Smooth muscle cell (in vitro differentiated cells): Measurements from ENCODE around the gene ABCA13. TPM values are rescaled to one million over a fixed set of nuclear protein-coding genes. Genes with fewer than 3 reads are reported as not detected.

Experiments used
- DNase-seq: peaks from one replicate; lab custom pipeline; 2025; ENCODE audit not compliant: unreplicated experiment; lab: John Stamatoyannopoulos, UW
- H2AFZ ChIP-seq: fragments of 200-600 bp; sonication (generic); 2 replicates; pipeline ENCODE4 v1.6.0; 2016; ENCODE audit warnings: antibody characterized with exemption, low read depth, mild to moderate bottlenecking
- H3F3A ChIP-seq: fragments of 200-600 bp; sonication (generic); 2 replicates; pipeline ENCODE4 v1.6.0; 2017; ENCODE audit warnings: antibody characterized with exemption, low read depth
- H3K27ac ChIP-seq: fragments of 200-600 bp; sonication (generic); 2 replicates; pipeline ENCODE4 v1.5.1; 2016; ENCODE audit warnings: low read depth, mild to moderate bottlenecking
- H3K27me3 ChIP-seq: fragments of 200-600 bp; sonication (generic); 2 replicates; pipeline ENCODE4 v1.6.1; 2016; ENCODE audit warnings: low read depth, mild to moderate bottlenecking
- H3K36me3 ChIP-seq: fragments of 200-600 bp; sonication (generic); 2 replicates; pipeline ENCODE4 v1.5.1; 2016; ENCODE audit warnings: low read depth
- H3K4me1 ChIP-seq: fragments of 200-600 bp; sonication (generic); 2 replicates; pipeline ENCODE4 v1.5.1; 2016; ENCODE audit warnings: low read depth
- H3K4me2 ChIP-seq: fragments of 200-600 bp; sonication (generic); 2 replicates; pipeline ENCODE4 v1.6.0; 2016; ENCODE audit warnings: mild to moderate bottlenecking
- H3K4me3 ChIP-seq: fragments of 200-600 bp; sonication (generic); 2 replicates; pipeline ENCODE4 v1.5.1; 2016; ENCODE audit warnings: mild to moderate bottlenecking
- H3K79me2 ChIP-seq: fragments of 200-600 bp; sonication (generic); 2 replicates; pipeline ENCODE4 v1.6.0; 2016; ENCODE audit warnings: low read depth, mild to moderate bottlenecking
- H3K9ac ChIP-seq: fragments of 200-600 bp; sonication (generic); 2 replicates; pipeline ENCODE4 v1.6.0; 2016; ENCODE audit warnings: low read depth
- H3K9me3 ChIP-seq: fragments of 200-600 bp; sonication (generic); replicated peaks from 2 replicates; pipeline ENCODE4 v1.5.1; 2016; ENCODE audit warnings: low read depth
- H4K20me1 ChIP-seq: fragments of 200-600 bp; sonication (generic); 2 replicates; pipeline ENCODE4 v1.6.0; 2016; ENCODE audit warnings: low read depth
- WGBS: methylation state at CpG from one replicate; pipeline ENCODE4 v1.1.7; 2016; ENCODE audit warnings: low lambda C conversion rate; 5-methylcytosine and 5-hydroxymethylcytosine counted together
- polyA plus RNA-seq: library from polyadenylated mRNA; unstranded; fragments of >200 nt; fragmentation: Nextera tagmentation; extraction: Ambion mirVana; gene quantifications from 2 replicates; pipeline ENCODE4 v1.2.1, GENCODE V29; 2016
- total RNA-seq: library from RNA; depleted of rRNA; stranded (reverse); fragments of >200 nt; gene quantifications from 2 replicates; pipeline ENCODE4 v1.2.3, GENCODE V29; 2014
- TF ChIP-seq, protein P1 (sequence below): fragments of 200-600 bp; sonication (generic); IDR thresholded peaks from 2 replicates; pipeline ENCODE4 v1.5.1; 2017; ENCODE audit warnings: borderline replicate concordance, mild to moderate bottlenecking, antibody characterized with exemption; ENCODE audit not compliant: insufficient read depth, poor library complexity, severe bottlenecking

The ABCA13 gene
- total and polyA plus RNA-seq, 2 experiments from 2014 or later, result not detected

DNA sequence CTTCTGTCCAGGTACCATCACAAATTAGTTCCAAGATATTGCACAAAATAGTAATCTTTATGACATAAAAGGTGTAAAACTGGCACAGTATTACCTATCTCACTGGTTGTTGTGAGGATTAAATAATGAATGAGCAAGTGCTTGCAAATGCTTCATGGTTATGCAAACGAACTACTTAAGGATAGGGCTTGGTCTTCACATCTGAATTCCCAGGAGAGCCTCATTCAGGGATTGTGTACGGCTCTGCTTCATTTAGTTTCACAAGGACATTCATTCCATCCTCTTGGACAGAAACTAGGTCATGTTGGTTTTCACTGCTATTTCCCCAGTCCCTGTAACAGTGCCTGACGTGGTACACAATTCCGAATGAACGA is 12.1 kb downstream of the ABCA13 start:
- H3K27ac ChIP-seq, result peak overlapping the region; percentile 58
- peak overlapping the region; percentile 25 for H3K4me2 ChIP-seq
- no peaks in the 10 kb centered on the region for H4K20me1 ChIP-seq
- no peak overlapping the region for H3K9ac ChIP-seq
- 82% methylated on average over 5 of the region's 5 CpGs for WGBS
- no peak overlapping the region for H3K4me3 ChIP-seq
- no peaks in the 10 kb centered on the region for H3K36me3 ChIP-seq
- peaks cover 10% of the 10 kb centered on the region for H3K4me1 ChIP-seq
- no peak overlapping the region for H2AFZ ChIP-seq
- H3K79me2 ChIP-seq, result no peaks in the 10 kb centered on the region
- TF ChIP-seq, protein P1, sequence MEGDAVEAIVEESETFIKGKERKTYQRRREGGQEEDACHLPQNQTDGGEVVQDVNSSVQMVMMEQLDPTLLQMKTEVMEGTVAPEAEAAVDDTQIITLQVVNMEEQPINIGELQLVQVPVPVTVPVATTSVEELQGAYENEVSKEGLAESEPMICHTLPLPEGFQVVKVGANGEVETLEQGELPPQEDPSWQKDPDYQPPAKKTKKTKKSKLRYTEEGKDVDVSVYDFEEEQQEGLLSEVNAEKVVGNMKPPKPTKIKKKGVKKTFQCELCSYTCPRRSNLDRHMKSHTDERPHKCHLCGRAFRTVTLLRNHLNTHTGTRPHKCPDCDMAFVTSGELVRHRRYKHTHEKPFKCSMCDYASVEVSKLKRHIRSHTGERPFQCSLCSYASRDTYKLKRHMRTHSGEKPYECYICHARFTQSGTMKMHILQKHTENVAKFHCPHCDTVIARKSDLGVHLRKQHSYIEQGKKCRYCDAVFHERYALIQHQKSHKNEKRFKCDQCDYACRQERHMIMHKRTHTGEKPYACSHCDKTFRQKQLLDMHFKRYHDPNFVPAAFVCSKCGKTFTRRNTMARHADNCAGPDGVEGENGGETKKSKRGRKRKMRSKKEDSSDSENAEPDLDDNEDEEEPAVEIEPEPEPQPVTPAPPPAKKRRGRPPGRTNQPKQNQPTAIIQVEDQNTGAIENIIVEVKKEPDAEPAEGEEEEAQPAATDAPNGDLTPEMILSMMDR, result no peak
- peaks cover 6% of the 10 kb centered on the region for H3K9me3 ChIP-seq
- DNase-seq, result no peak
- no peaks in the 10 kb centered on the region for H3K27me3 ChIP-seq
- no peaks in the 10 kb centered on the region for H3F3A ChIP-seq

DNA sequence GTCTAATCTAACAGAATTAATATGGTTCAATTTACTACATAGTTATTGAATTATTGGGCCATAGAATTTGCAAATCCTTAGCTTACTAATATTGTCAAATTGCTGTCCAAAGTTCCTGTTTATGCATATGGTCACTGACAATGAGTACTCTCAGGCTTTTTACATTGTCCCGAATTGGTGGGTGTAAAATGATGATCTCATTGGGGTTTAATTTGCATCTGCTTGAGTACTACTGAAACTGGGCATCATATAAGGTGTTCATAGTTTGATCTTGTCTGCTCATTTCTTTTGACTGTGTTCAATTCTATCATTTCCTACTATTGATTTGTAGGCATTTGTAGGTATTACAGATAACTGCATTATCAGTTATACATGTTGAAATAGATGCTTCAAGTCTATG is 12.7 kb downstream of the ABCA13 start:
- Histone ChIP-seq H3K9ac (no peak overlapping the region), H3K36me3 (no peaks in the 10 kb centered on the region), H3K4me2 (no peak overlapping the region), H4K20me1 (no peaks in the 10 kb centered on the region), H3K27me3 (no peaks in the 10 kb centered on the region), H3K27ac (no peak overlapping the region), H3K4me3 (no peak overlapping the region), H3K79me2 (no peaks in the 10 kb centered on the region), H2AFZ (no peak overlapping the region), H3K9me3 (peaks cover 6% of the 10 kb centered on the region), H3K4me1 (peaks cover 10% of the 10 kb centered on the region), H3F3A (no peaks in the 10 kb centered on the region)
- DNase-seq, result no peak
- WGBS, result 76% methylated on average over 1 of the region's 1 CpG
- TF ChIP-seq, protein P1, result no peak

DNA sequence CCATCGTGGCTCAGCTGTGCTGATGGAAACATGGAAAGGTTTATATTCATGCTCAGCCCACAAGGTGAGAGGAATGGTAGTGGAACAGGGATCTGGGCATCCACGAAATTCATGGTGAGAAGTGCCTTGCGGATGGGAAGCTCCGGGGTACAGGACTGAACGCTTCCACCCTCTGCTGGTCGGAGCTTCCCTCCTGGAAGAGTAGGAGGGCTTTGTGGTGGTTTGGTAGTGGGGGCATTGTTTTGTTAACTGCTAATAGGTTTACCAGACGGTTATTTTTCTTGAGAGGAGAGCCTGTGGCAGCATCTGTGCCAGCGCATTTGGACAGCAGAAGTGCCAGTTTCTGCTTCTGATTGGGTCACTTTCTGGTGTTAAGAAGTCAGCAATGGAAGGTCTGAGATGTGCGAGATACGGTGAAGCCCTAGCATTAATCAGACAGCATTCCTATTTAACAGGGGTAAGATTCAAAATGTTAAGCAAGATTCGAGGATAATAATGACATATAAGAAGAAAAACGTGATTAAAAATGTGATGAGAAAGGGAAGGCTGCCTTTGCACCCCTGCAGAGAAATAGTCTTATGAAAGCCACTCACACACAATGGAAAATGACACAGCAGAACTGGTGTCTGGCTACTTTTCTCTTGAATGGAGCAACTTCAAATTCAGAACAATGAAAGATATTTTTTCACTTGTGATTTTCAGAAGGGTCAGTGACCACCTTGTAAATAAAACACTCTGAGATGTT is 17.7 kb downstream of the ABCA13 start:
- no peaks in the 10 kb centered on the region for H3K36me3 ChIP-seq
- H3F3A ChIP-seq, result no peaks in the 10 kb centered on the region
- H3K4me2 ChIP-seq, result no peak overlapping the region
- H3K79me2 ChIP-seq, result no peaks in the 10 kb centered on the region
- H3K27ac ChIP-seq, result no peak overlapping the region
- no peaks in the 10 kb centered on the region for H3K27me3 ChIP-seq
- H3K4me1 ChIP-seq, result no peaks in the 10 kb centered on the region
- H3K9ac ChIP-seq, result no peak overlapping the region
- H2AFZ ChIP-seq, result no peak overlapping the region
- TF ChIP-seq, protein P1, result no peak
- 86% methylated on average over 12 of the region's 12 CpGs for WGBS
- H3K4me3 ChIP-seq, result no peak overlapping the region
- DNase-seq, result no peak
- no peaks in the 10 kb centered on the region for H4K20me1 ChIP-seq
- peaks cover 6% of the 10 kb centered on the region for H3K9me3 ChIP-seq

GRCh38 chr7:48192996-48193395 is 21.7 kb downstream of the ABCA13 start:
- H3K9me3 ChIP-seq, result no peaks in the 10 kb centered on the region
- no peaks in the 10 kb centered on the region for H3F3A ChIP-seq
- no peak overlapping the region for H3K27ac ChIP-seq
- no peak overlapping the region for H2AFZ ChIP-seq
- H3K27me3 ChIP-seq, result no peaks in the 10 kb centered on the region
- TF ChIP-seq, protein P1, result no peak
- H3K4me2 ChIP-seq, result no peak overlapping the region
- 79% methylated on average over 1 of the region's 1 CpG for WGBS
- H3K9ac ChIP-seq, result no peak overlapping the region
- DNase-seq, result no peak
- no peaks in the 10 kb centered on the region for H3K4me1 ChIP-seq
- H4K20me1 ChIP-seq, result no peaks in the 10 kb centered on the region
- no peaks in the 10 kb centered on the region for H3K36me3 ChIP-seq
- H3K4me3 ChIP-seq, result no peak overlapping the region
- H3K79me2 ChIP-seq, result no peaks in the 10 kb centered on the region
